Prostate gland (tissue), 2 donors: ENCODE results near the gene GBGT1.
A peak's percentile ranks its signal among the peaks of the same experiment; 100 is the strongest.

Experiments used
- CTCF ChIP-seq, 4 experiments: fragments of 200-600 bp in 2 of 4; fragments of 450-650 bp in 2 of 4; sonication (generic) in 2 of 4; IDR thresholded peaks; 1 replicate in 3 of 4; 2 replicates in 1 of 4; pipeline ENCODE4 v1.5.1; 2016 to 2019; ENCODE audit warnings: antibody characterized with exemption in 4 of 4, mild to moderate bottlenecking in 2 of 4, moderate library complexity in 2 of 4
- POLR2A ChIP-seq: fragments of 450-650 bp; IDR thresholded peaks from one replicate; pipeline ENCODE4 v1.6.1; 2016; ENCODE audit warnings: antibody characterized with exemption, mild to moderate bottlenecking
- POLR2AphosphoS5 ChIP-seq: sonication (generic); formaldehyde crosslinking; IDR thresholded peaks from one replicate; pipeline ENCODE4 v1.6.1; 2017; ENCODE audit warnings: antibody characterized with exemption

GRCh38 chr9:133125941-133126696, 37.6 kb downstream of the GBGT1 start:
- TF ChIP-seq CTCF (IDR thresholded peaks at IDR 0.05) (no peak), POLR2A (no peak), POLR2AphosphoS5 (peak; percentile 73)
